Measurements from ENCODE around the gene PLEKHG5. TPM values are rescaled to one million over a fixed set of nuclear protein-coding genes. Genes with fewer than 3 reads are reported as not detected.

The PLEKHG5 gene
- total and polyA plus RNA-seq, 2 experiments from 2014 or later = 9.6 to 34.8 TPM

- H3K27me3 ChIP-seq = no peaks in the 10 kb centered on the region
- TF ChIP-seq CTCF (IDR thresholded peaks at IDR 0.05; ENCODE audit: low read depth, low read length) = no peak
- H3K4me1 ChIP-seq (ENCODE audit: low read depth) = peaks cover 5% of the 10 kb centered on the region
- no peaks in the 10 kb centered on the region for H3K36me3 ChIP-seq
- H3K27ac ChIP-seq = no peak overlapping the region
- H3K4me3 ChIP-seq = no peak overlapping the region
- DNase-seq (ENCODE audit: low read depth in 1 of 2, low spot score in 1 of 2) = no peak
- no peaks in the 10 kb centered on the region for H3K9me3 ChIP-seq (ENCODE audit: low read depth)
Observed at GRCh38 chr1:6498576-6499111, 7.2 kb upstream of the PLEKHG5 start.

GRCh38 chr1:6497867-6498575 is 6.6 kb upstream of the PLEKHG5 start:
- Histone ChIP-seq H3K36me3 (no peaks in the 10 kb centered on the region), H3K27ac (no peak overlapping the region), H3K4me1 (ENCODE audit: low read depth) (peaks cover 5% of the 10 kb centered on the region), H3K9me3 (ENCODE audit: low read depth) (no peaks in the 10 kb centered on the region), H3K4me3 (peak overlapping the region; percentile 93), H3K27me3 (no peaks in the 10 kb centered on the region)
- no peak for TF ChIP-seq CTCF (IDR thresholded peaks at IDR 0.05; ENCODE audit: low read depth, low read length)
- no peak for DNase-seq (ENCODE audit: low read depth in 1 of 2, low spot score in 1 of 2)

GRCh38 chr1:6497215-6497866 is 5.9 kb upstream of the PLEKHG5 start:
- H3K4me1 ChIP-seq (ENCODE audit: low read depth) = peaks cover 5% of the 10 kb centered on the region
- H3K27me3 ChIP-seq = no peaks in the 10 kb centered on the region
- no peak for TF ChIP-seq CTCF (IDR thresholded peaks at IDR 0.05; ENCODE audit: low read depth, low read length)
- peak; percentile 48 to 86 for DNase-seq (ENCODE audit: low read depth in 1 of 2, low spot score in 1 of 2)
- no peaks in the 10 kb centered on the region for H3K9me3 ChIP-seq (ENCODE audit: low read depth)
- H3K27ac ChIP-seq = no peak overlapping the region
- H3K36me3 ChIP-seq = no peaks in the 10 kb centered on the region
- H3K4me3 ChIP-seq = peak overlapping the region; percentile 93

GRCh38 chr1:6496890-6497214 is 5.4 kb upstream of the PLEKHG5 start:
- H3K27ac ChIP-seq = no peak overlapping the region
- no peak for DNase-seq (ENCODE audit: low read depth in 1 of 2, low spot score in 1 of 2)
- no peaks in the 10 kb centered on the region for H3K27me3 ChIP-seq
- no peak for TF ChIP-seq CTCF (IDR thresholded peaks at IDR 0.05; ENCODE audit: low read depth, low read length)
- no peaks in the 10 kb centered on the region for H3K36me3 ChIP-seq
- no peaks in the 10 kb centered on the region for H3K9me3 ChIP-seq (ENCODE audit: low read depth)
- H3K4me1 ChIP-seq (ENCODE audit: low read depth) = peaks cover 5% of the 10 kb centered on the region
- peak overlapping the region; percentile 93 for H3K4me3 ChIP-seq

- Histone ChIP-seq H3K36me3 (no peaks in the 10 kb centered on the region), H3K27me3 (no peaks in the 10 kb centered on the region), H3K4me3 (peak overlapping the region; percentile 93), H3K27ac (no peak overlapping the region), H3K4me1 (ENCODE audit: low read depth) (peaks cover 5% of the 10 kb centered on the region), H3K9me3 (ENCODE audit: low read depth) (no peaks in the 10 kb centered on the region)
- no peak for DNase-seq (ENCODE audit: low read depth in 1 of 2, low spot score in 1 of 2)
- TF ChIP-seq CTCF (IDR thresholded peaks at IDR 0.05; ENCODE audit: low read depth, low read length) = no peak
Observed at GRCh38 chr1:6496365-6496721, 4.9 kb upstream of the PLEKHG5 start.

Data from cardiac muscle cell (in vitro differentiated cells and primary cell).